RWPE2 (cell line): ENCODE data around the gene ECSIT.

Experiments used
- ATAC-seq: fragments of 200-7000 bp; cut with Tn5 transposase; 3 replicates; pipeline ENCODE4 v1.9.1; 2021; ENCODE audit warnings: low read depth
- DNase-seq: peaks from one replicate; pipeline ENCODE4 v3.0.0-alpha.2; 2020; ENCODE audit warnings: low spot score
- H3K27ac ChIP-seq: fragments of 450-650 bp; 2 replicates; pipeline ENCODE4 v1.5.1; 2017; ENCODE audit warnings: mild to moderate bottlenecking; ENCODE audit not compliant: poor library complexity, severe bottlenecking
- H3K27me3 ChIP-seq: fragments of 250-450 bp; sonication (Bioruptor Pico); 2 replicates; pipeline ENCODE4 v1.5.1; 2021; ENCODE audit warnings: mild to moderate bottlenecking, moderate library complexity; ENCODE audit not compliant: insufficient read depth, poor library complexity, severe bottlenecking
- H3K36me3 ChIP-seq: fragments of 250-450 bp; sonication (Bioruptor Pico); 2 replicates; pipeline ENCODE4 v1.5.1; 2020; ENCODE audit warnings: low read depth, mild to moderate bottlenecking, moderate library complexity
- H3K4me1 ChIP-seq: fragments of 250-450 bp; sonication (Bioruptor Pico); 2 replicates; pipeline ENCODE4 v1.5.1; 2021; ENCODE audit warnings: mild to moderate bottlenecking, moderate library complexity; ENCODE audit not compliant: insufficient read depth, poor library complexity, severe bottlenecking
- H3K4me3 ChIP-seq: fragments of 250-450 bp; sonication (Bioruptor Pico); 2 replicates; pipeline ENCODE4 v1.5.1; 2021; ENCODE audit warnings: mild to moderate bottlenecking, moderate library complexity; ENCODE audit not compliant: severe bottlenecking
- H3K9me3 ChIP-seq: fragments of 250-450 bp; sonication (Bioruptor Pico); 2 replicates; pipeline ENCODE4 v1.5.1; 2021; ENCODE audit warnings: mild to moderate bottlenecking, moderate library complexity; ENCODE audit not compliant: severe bottlenecking
- CTCF ChIP-seq: fragments of 450-650 bp; IDR thresholded peaks from one replicate; pipeline ENCODE4 v1.5.1; 2017; ENCODE audit warnings: mild to moderate bottlenecking, moderate library complexity; ENCODE audit not compliant: poor library complexity, severe bottlenecking

The ECSIT gene

GRCh38 chr19:11494634-11495285, 34.2 kb downstream of the ECSIT start:
- Histone ChIP-seq H3K27me3 (no peaks in the 10 kb centered on the region), H3K27ac (no peak overlapping the region), H3K9me3 (no peaks in the 10 kb centered on the region), H3K36me3 (no peaks in the 10 kb centered on the region; the same call in 1 of the 2 replicates), H3K4me3 (no peak overlapping the region), H3K4me1 (no peaks in the 10 kb centered on the region)
- TF ChIP-seq CTCF = no peak
- no peak for DNase-seq
- ATAC-seq = no peak

- ATAC-seq = no peak
Observed at GRCh38 chr19:11489378-11489777, 39.6 kb downstream of the ECSIT start.

GRCh38 chr19:11486661-11487503, 42.1 kb downstream of the ECSIT start:
- ATAC-seq (no peak), DNase-seq (no peak)
- Histone ChIP-seq H3K36me3 (no peaks in the 10 kb centered on the region), H3K4me1 (no peaks in the 10 kb centered on the region), H3K27me3 (peaks cover 7% of the 10 kb centered on the region), H3K27ac (no peak overlapping the region), H3K9me3 (no peaks in the 10 kb centered on the region), H3K4me3 (no peak overlapping the region)
- TF ChIP-seq CTCF = no peak

More at GRCh38 chr19:11489378-11489777, 39.6 kb downstream of the ECSIT start:
- H3K4me1 ChIP-seq = no peaks in the 10 kb centered on the region
- H3K9me3 ChIP-seq = no peaks in the 10 kb centered on the region
- TF ChIP-seq CTCF = no peak
- no peak for DNase-seq
- H3K27ac ChIP-seq = no peak overlapping the region
- H3K27me3 ChIP-seq = no peaks in the 10 kb centered on the region
- H3K4me3 ChIP-seq = no peak overlapping the region
- H3K36me3 ChIP-seq = no peaks in the 10 kb centered on the region

- ATAC-seq = no peak
- H3K36me3 ChIP-seq = no peaks in the 10 kb centered on the region
- no peak overlapping the region for H3K27ac ChIP-seq
- H3K4me3 ChIP-seq = no peak overlapping the region
- no peaks in the 10 kb centered on the region for H3K4me1 ChIP-seq
- TF ChIP-seq CTCF = no peak
- no peaks in the 10 kb centered on the region for H3K9me3 ChIP-seq
- peaks cover 22% of the 10 kb centered on the region for H3K27me3 ChIP-seq
- DNase-seq = no peak
Observed at GRCh38 chr19:11485245-11485837, 43.6 kb downstream of the ECSIT start.
